Upper lobe of right lung (tissue), 1 donor: ENCODE data around the gene POLR2L. TPM values are rescaled to one million over a fixed set of nuclear protein-coding genes. Genes with fewer than 3 reads are reported as not detected.

Source experiments
- ATAC-seq: fragments of 200-7000 bp; cut with Tn5 transposase; one replicate; pipeline ENCODE4 v1.9.1; 2020; ENCODE audit warnings: mild to moderate bottlenecking, moderate library complexity
- DNase-seq: peaks from one replicate; pipeline ENCODE4 v3.0.0-alpha.2; 2020
- H3K27ac ChIP-seq: fragments of 200-600 bp; one replicate; pipeline ENCODE4 v1.8.0; 2022
- H3K27me3 ChIP-seq: fragments of 200-600 bp; one replicate; pipeline ENCODE4 v1.8.0; 2022; ENCODE audit warnings: mild to moderate bottlenecking
- H3K36me3 ChIP-seq: fragments of 200-600 bp; one replicate; pipeline ENCODE4 v1.8.0; 2022
- H3K4me1 ChIP-seq: fragments of 200-600 bp; one replicate; pipeline ENCODE4 v1.8.0; 2022
- H3K4me3 ChIP-seq: fragments of 200-600 bp; one replicate; pipeline ENCODE4 v1.8.0; 2022; ENCODE audit warnings: mild to moderate bottlenecking
- H3K9me3 ChIP-seq: fragments of 200-600 bp; one replicate; pipeline ENCODE4 v1.8.0; 2022
- intact Hi-C: fragments of 100-400 bp; cut with DNase I; formaldehyde crosslinking; loops from one replicate; pipeline ENCODE4 v1.11.0; 2022
- total RNA-seq: library from RNA; stranded (reverse); fragmentation: NEBNext Ultra II Directional; extraction: Animal tissue kit (Norgen Biotek cat#: 25700); gene quantifications from one replicate; pipeline ENCODE4 v1.2.1, GENCODE V29; 2021
- TF ChIP-seq, protein P1 (sequence below): fragments of 200-600 bp; IDR thresholded peaks from one replicate; pipeline ENCODE4 v1.8.0; 2022; ENCODE audit warnings: antibody characterized with exemption
- donor health status: DM: no; HTN: yes; CAD: no; lungs with severe emphysema.

The POLR2L gene
- total RNA-seq, 1 donor from 2014 or later, result 138 TPM

GRCh38 chr11:796565-797295 lies 45.6 kb downstream of the POLR2L start:
- ATAC-seq (no peak), DNase-seq (no peak)
- H3K36me3 ChIP-seq, result peaks cover 5% of the 10 kb centered on the region
- H3K9me3 ChIP-seq, result no peaks in the 10 kb centered on the region
- H3K4me3 ChIP-seq, result peak overlapping the region; percentile 87
- TF ChIP-seq, protein P1, sequence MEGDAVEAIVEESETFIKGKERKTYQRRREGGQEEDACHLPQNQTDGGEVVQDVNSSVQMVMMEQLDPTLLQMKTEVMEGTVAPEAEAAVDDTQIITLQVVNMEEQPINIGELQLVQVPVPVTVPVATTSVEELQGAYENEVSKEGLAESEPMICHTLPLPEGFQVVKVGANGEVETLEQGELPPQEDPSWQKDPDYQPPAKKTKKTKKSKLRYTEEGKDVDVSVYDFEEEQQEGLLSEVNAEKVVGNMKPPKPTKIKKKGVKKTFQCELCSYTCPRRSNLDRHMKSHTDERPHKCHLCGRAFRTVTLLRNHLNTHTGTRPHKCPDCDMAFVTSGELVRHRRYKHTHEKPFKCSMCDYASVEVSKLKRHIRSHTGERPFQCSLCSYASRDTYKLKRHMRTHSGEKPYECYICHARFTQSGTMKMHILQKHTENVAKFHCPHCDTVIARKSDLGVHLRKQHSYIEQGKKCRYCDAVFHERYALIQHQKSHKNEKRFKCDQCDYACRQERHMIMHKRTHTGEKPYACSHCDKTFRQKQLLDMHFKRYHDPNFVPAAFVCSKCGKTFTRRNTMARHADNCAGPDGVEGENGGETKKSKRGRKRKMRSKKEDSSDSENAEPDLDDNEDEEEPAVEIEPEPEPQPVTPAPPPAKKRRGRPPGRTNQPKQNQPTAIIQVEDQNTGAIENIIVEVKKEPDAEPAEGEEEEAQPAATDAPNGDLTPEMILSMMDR, result no peak
- peaks cover 22% of the 10 kb centered on the region for H3K4me1 ChIP-seq
- no peaks in the 10 kb centered on the region for H3K27me3 ChIP-seq
- intact Hi-C loops, result no loop called here
- H3K27ac ChIP-seq, result peak overlapping the region; percentile 73

GRCh38 chr11:795634-796564 lies 46.4 kb downstream of the POLR2L start:
- intact Hi-C loops, result no loop called here
- Histone ChIP-seq H3K36me3 (peaks cover 7% of the 10 kb centered on the region), H3K4me3 (peak overlapping the region; percentile 87), H3K9me3 (no peaks in the 10 kb centered on the region), H3K4me1 (peaks cover 22% of the 10 kb centered on the region), H3K27ac (peak overlapping the region; percentile 73), H3K27me3 (no peaks in the 10 kb centered on the region)
- DNase-seq, result peak; percentile 92
- peak; percentile 75 for ATAC-seq
- TF ChIP-seq, protein P1, result no peak

- Histone ChIP-seq H3K9me3 (no peaks in the 10 kb centered on the region), H3K27me3 (no peaks in the 10 kb centered on the region), H3K4me3 (peak overlapping the region; percentile 87), H3K36me3 (peaks cover 7% of the 10 kb centered on the region), H3K4me1 (peaks cover 22% of the 10 kb centered on the region), H3K27ac (peak overlapping the region; percentile 73)
- TF ChIP-seq, protein P1, result no peak
- intact Hi-C loops, result no loop called here
- peak; percentile 8 for ATAC-seq
- no peak for DNase-seq
Measured at GRCh38 chr11:794766-795633, 47.3 kb downstream of the POLR2L start.

GRCh38 chr11:794013-794765 lies 48.1 kb downstream of the POLR2L start:
- TF ChIP-seq, protein P1, result no peak
- no peaks in the 10 kb centered on the region for H3K27me3 ChIP-seq
- DNase-seq (no peak), ATAC-seq (no peak)
- H3K27ac ChIP-seq, result no peak overlapping the region
- H3K4me1 ChIP-seq, result peaks cover 22% of the 10 kb centered on the region
- H3K9me3 ChIP-seq, result no peaks in the 10 kb centered on the region
- H3K36me3 ChIP-seq, result peaks cover 7% of the 10 kb centered on the region
- peak overlapping the region; percentile 87 for H3K4me3 ChIP-seq
- intact Hi-C loops, result no loop called here

DNA sequence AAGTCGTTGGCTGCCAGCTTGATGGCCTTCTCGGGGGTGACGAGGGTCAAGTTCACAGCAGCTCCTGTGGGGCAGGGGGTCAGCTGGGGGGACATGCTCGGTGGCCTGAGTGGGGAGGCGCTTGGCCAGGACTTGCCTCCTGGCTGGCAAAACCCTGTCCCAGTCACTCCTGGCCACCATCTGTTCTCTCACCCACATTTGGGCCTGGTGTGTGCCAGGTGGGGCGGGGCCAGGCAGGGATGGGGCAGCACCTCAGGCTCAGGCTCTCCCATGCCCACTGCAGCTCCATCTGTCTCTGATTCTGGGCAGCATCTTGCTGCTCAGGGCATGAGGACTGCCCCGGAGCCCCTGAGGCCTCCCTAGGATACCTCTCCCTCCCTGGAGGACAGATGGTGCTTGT lies 48.8 kb downstream of the POLR2L start:
- intact Hi-C loops, result no loop called here
- Histone ChIP-seq H3K36me3 (peaks cover 7% of the 10 kb centered on the region), H3K4me3 (no peak overlapping the region), H3K27ac (no peak overlapping the region), H3K27me3 (no peaks in the 10 kb centered on the region), H3K9me3 (no peaks in the 10 kb centered on the region), H3K4me1 (peaks cover 22% of the 10 kb centered on the region)
- no peak for ATAC-seq
- TF ChIP-seq, protein P1, result no peak
- DNase-seq, result no peak
